NCI-H345 (cell line): ENCODE results near the gene PARP1.

Experiments
- DNase-seq: peaks from one replicate; lab custom pipeline; 2025; lab: John Stamatoyannopoulos, UW

The PARP1 gene

GRCh38 chr1:226405411-226405988, 2.4 kb downstream of the PARP1 start:
- no peak for DNase-seq

DNA sequence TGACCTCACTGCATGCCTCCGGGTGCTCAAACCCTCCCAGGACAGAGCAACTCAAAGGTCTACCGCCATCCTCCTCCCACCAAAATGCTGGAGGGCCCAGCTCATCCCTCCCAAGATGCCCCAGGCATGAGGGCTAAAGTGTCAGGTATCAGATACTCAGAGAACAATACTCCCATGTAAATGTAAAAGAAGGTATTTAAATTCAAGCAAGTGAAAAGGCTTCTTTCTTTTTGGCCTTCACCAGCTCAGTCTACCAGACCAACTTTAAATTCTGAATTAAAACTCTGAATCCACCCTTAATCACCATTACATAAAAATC, 3.0 kb downstream of the PARP1 start:
- no peak for DNase-seq

GRCh38 chr1:226404063-226404903, 3.6 kb downstream of the PARP1 start:
- DNase-seq: no peak

DNA sequence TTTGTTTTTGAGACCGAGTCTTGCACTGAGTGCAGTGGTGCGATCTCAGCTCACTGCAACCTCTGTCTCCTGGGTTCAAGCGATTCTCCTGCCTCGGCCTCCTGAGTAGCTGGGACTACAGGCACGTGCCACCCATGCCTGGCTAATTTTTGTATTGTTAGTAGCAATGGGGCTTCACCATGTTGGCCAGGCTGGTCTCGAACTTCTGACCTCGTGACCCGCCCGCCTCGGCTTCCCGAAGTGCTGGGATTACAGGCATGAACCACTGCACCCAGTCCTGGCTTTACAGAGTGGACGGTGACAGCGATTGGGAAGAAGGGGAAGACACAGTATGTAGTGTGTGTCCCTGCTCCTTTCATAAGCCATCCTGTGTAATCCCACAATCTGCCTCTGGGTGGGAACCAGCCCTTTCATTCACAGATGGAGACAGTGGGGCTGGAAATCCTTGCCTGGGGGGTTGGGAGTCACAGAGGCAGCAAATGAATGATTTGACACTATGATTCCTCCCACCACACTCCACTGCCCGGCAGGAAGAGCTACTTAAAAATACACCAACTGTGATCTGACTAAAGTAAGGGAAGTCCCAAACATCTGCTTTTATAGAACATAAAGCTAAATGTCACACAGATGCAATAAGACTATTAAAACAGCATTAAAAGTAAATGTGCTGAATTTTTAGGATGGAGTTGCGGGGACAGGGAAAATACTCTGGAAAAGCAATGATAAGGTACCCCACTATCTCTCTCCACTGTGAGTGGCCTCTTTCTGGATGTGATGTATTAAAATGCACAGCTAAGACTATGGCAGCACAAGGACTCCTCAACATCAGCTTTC, 4.5 kb downstream of the PARP1 start:
- DNase-seq: no peak

GRCh38 chr1:226402739-226403165, 5.1 kb downstream of the PARP1 start:
- no peak for DNase-seq

DNA sequence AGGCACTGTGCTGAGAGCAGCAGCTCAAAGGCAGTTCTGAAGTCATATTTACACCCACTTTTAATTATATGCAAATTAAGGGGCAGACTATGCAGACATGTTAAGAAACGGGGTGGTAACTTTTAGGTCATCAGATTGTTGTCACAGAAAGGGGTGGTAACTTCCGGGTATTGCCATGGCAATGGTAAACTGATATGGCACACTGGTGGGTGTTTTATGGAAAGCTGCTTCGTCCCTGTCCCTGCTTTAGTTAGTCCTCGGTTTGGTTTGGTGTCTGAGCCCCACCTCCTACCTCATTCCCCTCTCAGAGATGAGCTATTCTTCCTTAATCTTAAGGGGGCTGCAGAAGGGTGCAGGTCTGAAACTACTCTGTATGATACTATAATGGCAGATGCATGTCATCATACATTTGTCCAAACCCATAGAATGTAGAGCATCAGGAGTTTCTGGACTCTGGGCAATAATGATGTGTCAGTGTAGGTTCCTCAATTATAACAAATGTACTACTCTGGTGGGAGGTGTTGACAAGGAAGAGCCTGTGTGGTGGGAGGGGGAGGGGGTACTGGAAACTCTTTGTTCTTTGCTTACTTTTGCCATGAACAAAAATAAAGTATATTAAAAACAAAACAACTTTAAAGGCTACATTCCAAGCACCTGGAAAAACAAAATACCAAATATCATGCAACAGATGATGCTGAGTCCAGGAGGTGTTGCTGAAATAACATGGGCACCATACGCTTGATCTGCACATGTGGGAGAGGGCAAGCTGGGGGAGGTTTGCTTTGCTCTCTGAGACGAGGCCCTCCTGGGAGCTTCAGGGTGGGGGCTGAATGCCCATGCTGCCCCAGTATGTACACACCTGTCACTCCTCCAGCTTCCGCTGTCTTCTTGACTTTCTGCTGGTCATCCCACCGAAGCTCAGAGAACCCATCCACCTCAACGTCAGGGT, 6.3 kb downstream of the PARP1 start:
- no peak for DNase-seq

- DNase-seq: no peak
These were observed 7.2 kb downstream of the PARP1 start for GRCh38 chr1:226400519-226401354.

GRCh38 chr1:226397955-226398636, 9.8 kb downstream of the PARP1 start:
- no peak for DNase-seq

- no peak for DNase-seq
These were observed 10.6 kb downstream of the PARP1 start for GRCh38 chr1:226397011-226397926.

GRCh38 chr1:226395753-226396152, 12.1 kb downstream of the PARP1 start:
- DNase-seq: no peak

- DNase-seq: no peak
These were observed 13.4 kb downstream of the PARP1 start for GRCh38 chr1:226394462-226394861.

DNA sequence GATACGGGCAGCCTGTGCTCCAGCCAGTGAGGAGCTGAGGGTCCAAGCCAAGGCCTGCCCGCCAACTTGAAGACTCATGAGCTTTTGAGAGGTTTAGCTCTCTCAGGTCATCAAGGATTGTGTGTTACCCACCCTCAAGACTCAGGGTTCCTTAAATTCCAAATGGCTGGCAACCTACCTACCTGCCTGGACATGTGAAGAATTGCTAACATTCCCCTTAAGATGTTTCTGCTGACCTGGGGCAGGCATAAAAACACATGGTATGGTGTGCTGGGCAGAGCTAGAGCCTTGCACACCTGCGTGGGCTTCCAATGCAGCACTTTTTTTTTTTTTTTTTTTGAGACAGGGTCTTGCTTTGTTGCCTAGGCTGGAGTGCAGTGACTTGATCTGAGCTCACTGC, 17.2 kb downstream of the PARP1 start:
- no peak for DNase-seq

GRCh38 chr1:226388131-226388530, 19.8 kb downstream of the PARP1 start:
- no peak for DNase-seq

DNA sequence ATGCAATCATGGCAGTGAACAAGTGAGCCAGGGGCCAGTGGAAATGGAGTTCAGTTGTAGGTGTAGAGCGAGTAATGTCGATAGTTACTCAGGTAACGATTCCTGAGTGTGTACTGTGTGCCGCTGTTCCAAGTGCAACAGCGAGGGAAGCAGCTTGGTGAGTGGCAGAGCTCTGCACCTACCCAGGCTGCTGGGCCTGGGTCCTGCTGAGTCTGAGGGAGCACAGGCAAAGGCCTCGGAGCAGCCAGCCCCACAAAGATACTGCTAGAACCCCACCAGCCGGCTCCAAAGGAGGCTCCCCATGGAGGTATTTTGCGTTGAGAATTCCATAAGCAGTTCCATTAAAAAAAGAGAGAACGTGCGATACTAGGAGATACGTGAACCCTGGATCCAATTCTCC, 23.2 kb downstream of the PARP1 start:
- no peak for DNase-seq

DNA sequence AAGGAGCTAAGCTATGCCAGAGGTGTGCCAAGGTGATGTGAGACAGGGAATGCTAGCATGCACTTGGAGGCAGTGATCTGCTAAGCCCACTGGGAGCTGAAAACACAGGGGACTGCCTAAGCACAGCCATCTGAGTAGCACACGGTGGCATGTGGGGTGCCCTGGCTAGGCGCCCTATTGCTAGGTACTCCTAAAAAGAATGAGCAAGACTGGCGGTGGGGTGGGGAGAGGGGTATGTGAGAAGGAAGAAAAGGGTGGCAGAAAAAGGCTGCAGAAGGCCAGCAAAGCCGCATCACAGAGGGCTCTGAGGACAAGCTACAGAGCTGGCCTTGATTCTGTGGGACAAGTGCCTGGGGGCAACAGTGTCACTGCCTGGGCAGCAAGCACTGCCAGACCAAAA, 23.9 kb downstream of the PARP1 start:
- DNase-seq: no peak

DNA sequence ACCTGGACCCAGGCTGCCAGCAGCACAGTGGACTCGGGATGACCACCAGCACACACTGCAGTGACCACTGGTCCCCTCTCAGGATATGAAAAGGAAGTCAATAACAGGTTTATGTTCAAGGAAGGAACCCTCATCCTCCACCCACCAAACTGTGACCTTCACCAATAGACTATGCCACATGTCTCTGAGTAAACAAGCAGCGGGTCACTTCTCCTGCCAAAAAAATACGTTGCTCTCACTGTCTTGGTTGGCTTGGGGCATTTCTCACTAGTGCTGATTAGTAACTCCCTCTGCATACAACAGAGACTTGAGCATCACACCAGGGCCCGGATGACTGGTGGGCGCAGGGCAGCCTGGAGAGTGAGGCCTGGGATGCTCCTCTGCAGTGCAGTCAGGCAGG, 25.9 kb downstream of the PARP1 start:
- DNase-seq: no peak

DNA sequence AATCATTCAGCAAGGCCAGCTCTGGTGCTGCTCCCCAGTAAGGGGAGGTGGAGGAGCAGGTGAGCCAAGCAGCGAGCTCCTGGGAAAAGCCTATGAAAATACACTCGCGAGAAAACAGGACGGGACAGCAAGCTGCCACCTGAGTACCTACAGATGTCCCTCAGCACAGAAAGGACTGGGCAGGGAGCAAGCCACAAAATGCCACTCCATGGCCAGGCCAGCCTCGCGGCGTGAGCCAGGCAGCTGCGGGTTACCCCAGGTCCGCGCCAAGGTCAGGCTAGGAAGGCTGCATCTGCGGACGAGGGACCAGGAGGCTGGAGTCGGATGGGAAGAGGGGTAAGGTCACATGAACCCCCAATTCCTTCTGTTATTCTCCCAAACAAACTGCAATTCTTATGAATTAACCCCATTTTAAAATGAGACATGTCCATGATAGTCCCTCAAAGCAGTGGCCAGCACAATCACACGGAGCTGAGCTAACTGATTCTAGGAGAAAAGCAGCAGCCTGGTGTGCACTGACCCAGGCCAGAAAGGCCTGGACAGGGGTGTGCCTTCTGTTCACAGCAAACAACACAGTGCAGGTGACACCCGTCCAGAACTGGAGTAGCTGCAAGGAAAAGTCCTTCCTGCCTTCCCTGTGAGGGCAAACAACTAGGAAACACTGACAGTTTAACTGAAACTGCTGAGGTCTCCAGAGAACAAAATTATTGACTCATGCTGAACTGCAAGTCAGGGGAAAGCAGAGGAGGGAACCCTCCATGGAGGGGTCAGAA, 26.5 kb downstream of the PARP1 start:
- no peak for DNase-seq

GRCh38 chr1:226378071-226378470, 29.8 kb downstream of the PARP1 start:
- DNase-seq: no peak
